Measurements from ENCODE around the gene SSTR4.
"Not testable (repeated sequence)": the region's sequence is repeated elsewhere in the genome, so short reads cannot be mapped to it uniquely, and the experiment has no call there.

The SSTR4 gene

GRCh38 chr20:23018432-23018831, 16.7 kb upstream of the SSTR4 start:
- DNase-seq (ENCODE audit: low spot score): no peak

- DNase-seq (ENCODE audit: low spot score): no peak
Measured at GRCh38 chr20:23018941-23019340, 16.2 kb upstream of the SSTR4 start.

GRCh38 chr20:23019403-23019802, 15.7 kb upstream of the SSTR4 start:
- DNase-seq (ENCODE audit: low spot score): no peak

GRCh38 chr20:23020230-23021018, 14.7 kb upstream of the SSTR4 start:
- DNase-seq (ENCODE audit: low spot score): no peak

- no peak for DNase-seq (ENCODE audit: low spot score)
Measured at GRCh38 chr20:23021541-23021940, 13.6 kb upstream of the SSTR4 start.

GRCh38 chr20:23021951-23022350, 13.2 kb upstream of the SSTR4 start:
- no peak for DNase-seq (ENCODE audit: low spot score)

GRCh38 chr20:23022849-23023248, 12.3 kb upstream of the SSTR4 start:
- DNase-seq (ENCODE audit: low spot score): no peak

- DNase-seq (ENCODE audit: low spot score): no peak
Measured at GRCh38 chr20:23023621-23024177, 11.4 kb upstream of the SSTR4 start.

- no peak for DNase-seq (ENCODE audit: low spot score)
Measured at GRCh38 chr20:23024701-23025100, 10.4 kb upstream of the SSTR4 start.

GRCh38 chr20:23025503-23025902, 9.6 kb upstream of the SSTR4 start:
- not testable (repeated sequence) for DNase-seq (ENCODE audit: low spot score)

GRCh38 chr20:23027721-23028120, 7.4 kb upstream of the SSTR4 start:
- DNase-seq (ENCODE audit: low spot score): no peak

- DNase-seq (ENCODE audit: low spot score): no peak
Measured at GRCh38 chr20:23028392-23028791, 6.7 kb upstream of the SSTR4 start.

GRCh38 chr20:23029324-23029723, 5.8 kb upstream of the SSTR4 start:
- no peak for DNase-seq (ENCODE audit: low spot score)

- DNase-seq (ENCODE audit: low spot score): no peak
Measured at GRCh38 chr20:23031346-23031745, 3.8 kb upstream of the SSTR4 start.

- no peak for DNase-seq (ENCODE audit: low spot score)
Measured at GRCh38 chr20:23032056-23032749, 2.9 kb upstream of the SSTR4 start.

- no peak for DNase-seq (ENCODE audit: low spot score)
Measured at GRCh38 chr20:23032750-23033078, 2.4 kb upstream of the SSTR4 start.

- DNase-seq (ENCODE audit: low spot score): no peak
Measured at GRCh38 chr20:23033918-23034317, 1.2 kb upstream of the SSTR4 start.

- no peak for DNase-seq (ENCODE audit: low spot score)
Measured at GRCh38 chr20:23035731-23036130, 619 bp downstream of the SSTR4 start.

GRCh38 chr20:23036371-23036770, 1.3 kb downstream of the SSTR4 start:
- no peak for DNase-seq (ENCODE audit: low spot score)

GRCh38 chr20:23037017-23037481, 1.9 kb downstream of the SSTR4 start:
- no peak for DNase-seq (ENCODE audit: low spot score)

- DNase-seq (ENCODE audit: low spot score): no peak
Measured at GRCh38 chr20:23039136-23039875, 4.2 kb downstream of the SSTR4 start.

- DNase-seq (ENCODE audit: low spot score): no peak
Measured at GRCh38 chr20:23039885-23040508, 4.9 kb downstream of the SSTR4 start.

All from CD4-positive, alpha-beta T cell treated with Interleukin-15 for 4 hours (primary cell).